Panc1 (cell line): ENCODE data around the gene PIPOX. TPM values are rescaled to one million over a fixed set of nuclear protein-coding genes. Genes with fewer than 3 reads are reported as not detected.

ENCODE experiments used
- ATAC-seq: fragments of 200-7000 bp; cut with Tn5 transposase; 2 replicates; pipeline ENCODE4 v1.9.1; 2020; ENCODE audit warnings: mild to moderate bottlenecking, moderate library complexity
- BruUV-seq: library from RNA; stranded (reverse); fragments of 400-500 nt; replicated peaks from 2 replicates; lab custom pipeline; 2021; lab: Mats Ljungman, UMichigan
- CTCF ChIA-PET: fragments of 300-600 bp; sonication (Branson Sonifier 250); formaldehyde crosslinking; loops from one replicate; lab custom pipeline; 2022; ENCODE audit warnings: antibody characterized with exemption; lab: Charles Lee
- POLR2A ChIA-PET: fragments of 300-600 bp; sonication (Branson Sonifier 250); formaldehyde crosslinking; loops from one replicate; lab custom pipeline; 2022; ENCODE audit warnings: antibody characterized with exemption; lab: Charles Lee
- DNase-seq: peaks from one replicate; pipeline ENCODE4 v3.0.0-alpha.2; 2010; ENCODE audit warnings: low read depth, low spot score
- H3K27ac ChIP-seq: 2 replicates; pipeline ENCODE4 v1.5.1; 2011; ENCODE audit warnings: mild to moderate bottlenecking, low read length, inconsistent platforms
- H3K27me3 ChIP-seq: fragments of 200-500 bp; sonication (Bioruptor generic); 2 replicates; pipeline ENCODE4 v1.6.0; 2014; ENCODE audit warnings: low read length, inconsistent platforms; ENCODE audit not compliant: control insufficient read depth, insufficient read depth
- H3K36me3 ChIP-seq: fragments of 200-500 bp; sonication (Bioruptor generic); 2 replicates; pipeline ENCODE4 v1.5.1; 2014; ENCODE audit warnings: inconsistent platforms, mild to moderate bottlenecking, low read length, moderate library complexity; ENCODE audit not compliant: control insufficient read depth, insufficient read depth
- H3K4me1 ChIP-seq: 2 replicates; pipeline ENCODE4 v1.5.1; 2011; ENCODE audit warnings: inconsistent platforms, mild to moderate bottlenecking, low read length, moderate library complexity; ENCODE audit not compliant: control insufficient read depth, insufficient read depth
- H3K4me3 ChIP-seq, 2 experiments: 2 replicates each; pipeline ENCODE4 v1.5.1; 2011 to 2012; ENCODE audit warnings: low read depth in 2 of 2, low read length in 2 of 2, mild to moderate bottlenecking in 2 of 2, inconsistent platforms in 1 of 2, moderate library complexity in 1 of 2
- H3K9me3 ChIP-seq: fragments of 200-500 bp; sonication (Bioruptor generic); 2 replicates; pipeline ENCODE4 v1.5.1; 2014; ENCODE audit warnings: low read depth, mild to moderate bottlenecking, inconsistent platforms, low read length, moderate library complexity; ENCODE audit not compliant: control insufficient read depth, insufficient read depth
- POLR2AphosphoS5 ChIP-seq: IDR thresholded peaks from 2 replicates; pipeline ENCODE4 v1.6.1; 2012; ENCODE audit warnings: mild to moderate bottlenecking, low read depth, low read length, moderate library complexity
- REST ChIP-seq, 2 experiments: IDR thresholded peaks; 2 replicates each; pipeline ENCODE4 v1.6.1; 2011 to 2012; ENCODE audit warnings: low read depth in 2 of 2, control low read depth in 1 of 2, low read length in 1 of 2, mild to moderate bottlenecking in 1 of 2, moderate library complexity in 1 of 2; ENCODE audit not compliant: insufficient read depth in 1 of 2
- SIN3A ChIP-seq: IDR thresholded peaks from 2 replicates; pipeline ENCODE4 v1.6.1; 2012; ENCODE audit warnings: low read depth, mild to moderate bottlenecking, low read length, moderate library complexity, borderline replicate concordance; ENCODE audit not compliant: insufficient read depth
- TCF7L2 ChIP-seq: IDR thresholded peaks from 2 replicates; pipeline ENCODE4 v1.6.1; 2011; ENCODE audit warnings: mild to moderate bottlenecking, low read depth, low read length, inconsistent platforms
- in situ Hi-C: cut with HindIII; loops from 2 replicates; pipeline ENCODE4 v1.10.0; 2016; ENCODE audit warnings: low sequenced_read_pairs, low pct_unique_long_range_greater_than_20kb
- intact Hi-C: fragments of 100-400 bp; cut with micrococcal nuclease; formaldehyde crosslinking; loops from one replicate; pipeline ENCODE4 v1.10.0; 2022; ENCODE audit not compliant: unreplicated experiment
- total RNA-seq: library from RNA; stranded (reverse); gene quantifications from one replicate; pipeline ENCODE4 v1.2.1, GENCODE V29; 2021; ENCODE audit not compliant: unreplicated experiment
- TF ChIP-seq, protein P1 (sequence below): fragments of 450-650 bp; IDR thresholded peaks from 2 replicates; pipeline ENCODE4 v1.5.1; 2017; ENCODE audit warnings: mild to moderate bottlenecking

Gene PIPOX
- total RNA-seq, 1 experiment from 2014 or later: 2.4 TPM

- ATAC-seq (no peak), DNase-seq (no peak)
- TF ChIP-seq TCF7L2: no peak
- TF ChIP-seq REST (IDR thresholded peaks at IDR 0.05; ENCODE audit: insufficient read depth in 1 of 2, low read depth in 2 of 2, low read length in 1 of 2): no peak
- no peak for TF ChIP-seq SIN3A
- TF ChIP-seq POLR2AphosphoS5: no peak
- TF ChIP-seq, protein P1, sequence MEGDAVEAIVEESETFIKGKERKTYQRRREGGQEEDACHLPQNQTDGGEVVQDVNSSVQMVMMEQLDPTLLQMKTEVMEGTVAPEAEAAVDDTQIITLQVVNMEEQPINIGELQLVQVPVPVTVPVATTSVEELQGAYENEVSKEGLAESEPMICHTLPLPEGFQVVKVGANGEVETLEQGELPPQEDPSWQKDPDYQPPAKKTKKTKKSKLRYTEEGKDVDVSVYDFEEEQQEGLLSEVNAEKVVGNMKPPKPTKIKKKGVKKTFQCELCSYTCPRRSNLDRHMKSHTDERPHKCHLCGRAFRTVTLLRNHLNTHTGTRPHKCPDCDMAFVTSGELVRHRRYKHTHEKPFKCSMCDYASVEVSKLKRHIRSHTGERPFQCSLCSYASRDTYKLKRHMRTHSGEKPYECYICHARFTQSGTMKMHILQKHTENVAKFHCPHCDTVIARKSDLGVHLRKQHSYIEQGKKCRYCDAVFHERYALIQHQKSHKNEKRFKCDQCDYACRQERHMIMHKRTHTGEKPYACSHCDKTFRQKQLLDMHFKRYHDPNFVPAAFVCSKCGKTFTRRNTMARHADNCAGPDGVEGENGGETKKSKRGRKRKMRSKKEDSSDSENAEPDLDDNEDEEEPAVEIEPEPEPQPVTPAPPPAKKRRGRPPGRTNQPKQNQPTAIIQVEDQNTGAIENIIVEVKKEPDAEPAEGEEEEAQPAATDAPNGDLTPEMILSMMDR: no peak
- Histone ChIP-seq H3K4me1 (no peaks in the 10 kb centered on the region), H3K27ac (no peak overlapping the region), H3K36me3 (no peaks in the 10 kb centered on the region), H3K27me3 (no peaks in the 10 kb centered on the region), H3K4me3 (no peak overlapping the region), H3K9me3 (no peaks in the 10 kb centered on the region)
- in situ Hi-C loops: no loop called here
- intact Hi-C loops: no loop called here
- POLR2A ChIA-PET: no interaction called here
- no TSS peak for BruUV-seq
- CTCF ChIA-PET: interaction anchor here (1.0 kb wide), 1 partner anchor 50 kb away, joined by 4 read pairs; no protein-coding TSS in a partner anchor
These were observed 23.7 kb downstream of the PIPOX start for GRCh38 chr17:29066606-29067005.

GRCh38 chr17:29068818-29069217 is 25.9 kb downstream of the PIPOX start:
- Histone ChIP-seq H3K27ac (no peak overlapping the region), H3K4me3 (no peak overlapping the region), H3K27me3 (no peaks in the 10 kb centered on the region), H3K36me3 (no peaks in the 10 kb centered on the region), H3K9me3 (no peaks in the 10 kb centered on the region), H3K4me1 (no peaks in the 10 kb centered on the region)
- CTCF ChIA-PET: no interaction called here
- intact Hi-C loops: no loop called here
- in situ Hi-C loops: no loop called here
- no TSS peak for BruUV-seq
- ATAC-seq (no peak), DNase-seq (no peak)
- POLR2A ChIA-PET: interaction anchor here (0.9 kb wide), 1 partner anchor 117 kb away, joined by 3 read pairs; the partner anchor contains the start of gene PHF12
- no peak for TF ChIP-seq POLR2AphosphoS5
- no peak for TF ChIP-seq REST (IDR thresholded peaks at IDR 0.05; ENCODE audit: insufficient read depth in 1 of 2, low read depth in 2 of 2, low read length in 1 of 2)
- TF ChIP-seq, protein P1: no peak
- TF ChIP-seq TCF7L2: no peak
- no peak for TF ChIP-seq SIN3A
